ENCODE results near the gene ZNF564.
"Not testable (repeated sequence)": the region's sequence is repeated elsewhere in the genome, so short reads cannot be mapped to it uniquely, and the experiment has no call there.

Gene ZNF564

DNA sequence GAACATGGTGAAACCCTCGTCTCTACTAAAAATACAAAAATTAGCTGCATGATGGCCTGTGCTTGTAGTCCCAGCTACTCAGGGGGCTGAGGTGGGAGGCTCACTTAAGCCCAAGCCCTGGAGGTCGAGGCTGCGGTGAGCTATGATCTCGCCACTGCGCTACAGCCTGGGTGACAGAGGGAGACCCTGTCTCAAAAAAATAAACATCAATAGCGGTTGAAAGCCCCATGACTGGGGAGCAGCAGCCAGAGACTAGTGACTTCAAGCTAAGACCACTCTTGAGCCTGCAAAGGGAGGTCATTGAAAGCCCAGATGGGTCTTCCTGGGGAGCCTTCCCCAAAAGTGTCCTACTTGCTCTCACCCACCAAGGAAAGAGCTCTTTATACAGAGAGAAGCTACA is 54.8 kb downstream of the ZNF564 start:
- DNase-seq: no peak

DNA sequence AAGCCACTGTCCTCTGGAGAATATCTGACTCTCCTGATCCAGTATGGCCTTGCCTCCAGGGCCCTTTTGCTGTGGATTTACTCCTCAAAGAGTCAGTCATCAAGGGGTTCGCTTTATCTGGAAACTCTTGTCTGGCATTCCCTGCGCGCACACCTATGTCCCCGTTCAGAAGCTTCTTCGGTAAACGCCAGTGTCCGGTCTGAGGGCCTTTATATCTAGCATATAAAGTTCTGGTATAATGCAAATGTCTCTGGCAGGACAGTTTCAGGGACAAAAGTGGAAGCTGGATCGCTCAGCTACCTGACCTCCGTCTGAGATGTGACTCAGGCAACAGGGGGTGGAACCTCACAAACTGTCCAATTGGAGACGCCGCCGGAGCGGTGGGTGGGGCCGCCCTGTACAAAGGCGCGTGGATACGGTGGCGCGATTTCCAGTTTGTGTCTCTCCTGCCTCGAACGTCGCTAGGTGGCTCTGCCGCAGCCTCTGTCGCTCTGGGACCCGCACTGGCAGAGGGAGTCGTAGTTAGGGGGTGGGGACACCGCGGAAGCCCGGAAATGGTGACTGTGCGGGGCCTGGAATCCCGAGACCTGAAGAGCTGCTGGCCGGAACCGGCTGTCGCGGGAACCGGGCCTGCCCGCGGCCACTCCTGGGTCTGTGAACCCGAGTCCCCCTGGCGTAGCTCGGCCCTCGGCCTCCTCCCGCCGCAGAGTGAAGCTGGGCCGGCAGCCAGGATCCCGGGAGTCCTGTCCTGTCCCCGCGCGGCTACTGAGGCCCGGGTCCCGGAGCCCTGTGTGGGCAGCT is 56.1 kb downstream of the ZNF564 start:
- peak; percentile 87 for DNase-seq

DNA sequence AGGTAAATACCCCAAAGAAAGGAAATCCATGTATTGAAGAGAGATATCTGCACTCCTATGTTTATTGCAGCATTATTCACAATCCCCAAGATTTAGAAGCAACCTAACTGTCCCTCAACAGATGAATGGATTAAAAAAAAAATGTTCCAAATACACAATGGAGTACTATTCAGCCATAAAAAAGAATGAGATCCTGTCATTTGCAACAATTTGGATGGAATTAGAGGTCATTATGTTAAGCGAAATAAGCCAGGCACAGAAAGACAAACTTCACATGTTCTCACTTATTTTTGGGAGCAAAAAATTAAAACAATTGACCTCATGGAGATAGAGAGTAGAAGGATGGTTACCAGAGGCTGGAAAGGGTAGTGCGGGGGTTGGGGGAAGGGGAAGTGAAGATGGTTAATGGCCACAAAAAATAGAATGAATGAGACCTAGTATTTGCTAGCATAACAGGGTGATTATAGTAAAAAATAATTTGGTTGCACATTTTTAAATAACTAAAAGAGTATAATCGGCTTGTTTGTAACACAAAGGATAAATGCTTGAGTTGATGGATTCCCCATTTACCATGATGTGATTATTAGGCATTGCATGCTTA is 56.9 kb downstream of the ZNF564 start:
- no peak for DNase-seq

DNA sequence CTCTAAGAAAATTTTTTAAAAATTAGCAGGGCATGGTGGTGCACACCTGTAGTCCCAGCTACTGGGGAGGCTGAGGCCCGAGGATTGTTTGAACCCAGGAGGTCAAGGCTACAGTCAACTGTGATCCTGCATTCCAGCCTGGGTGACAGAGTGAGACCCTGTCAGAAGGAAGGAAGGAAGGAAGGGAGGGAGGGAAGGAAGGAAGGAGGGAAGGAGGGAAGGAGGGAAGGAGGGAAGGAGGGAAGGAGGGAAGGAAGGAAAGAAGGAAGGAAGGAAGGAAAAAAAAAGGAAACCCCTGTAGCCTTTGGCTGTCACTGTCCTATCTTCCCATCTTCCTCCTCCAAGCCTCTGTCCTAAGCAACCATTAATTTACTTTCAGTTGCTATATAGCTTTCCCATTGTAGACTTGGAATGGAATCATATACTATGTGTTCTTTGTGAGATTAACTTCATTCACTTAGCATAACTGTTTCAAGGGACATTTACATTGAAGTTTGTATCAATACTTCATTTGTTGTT is 65.0 kb downstream of the ZNF564 start:
- DNase-seq: not testable (repeated sequence)

DNA sequence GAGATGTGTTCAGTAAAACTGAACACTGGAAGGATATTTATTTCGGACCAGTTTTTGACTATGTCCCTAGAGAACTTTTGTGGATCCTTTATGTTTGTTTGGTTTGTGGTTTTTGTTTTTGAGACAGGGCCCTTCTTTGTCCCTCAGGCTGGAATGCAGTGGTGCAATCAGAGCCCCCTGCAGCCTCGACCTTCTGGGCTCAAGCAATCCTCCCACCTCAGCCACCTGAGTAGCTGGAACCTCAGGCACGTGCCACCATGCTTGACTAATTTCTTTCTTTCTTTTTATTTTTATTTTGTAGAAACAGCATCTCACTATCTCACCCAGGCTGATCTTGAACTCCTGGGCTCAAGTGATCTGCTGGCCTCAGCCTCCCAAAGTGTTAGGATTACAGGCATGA is 65.7 kb downstream of the ZNF564 start:
- DNase-seq: no peak

DNA sequence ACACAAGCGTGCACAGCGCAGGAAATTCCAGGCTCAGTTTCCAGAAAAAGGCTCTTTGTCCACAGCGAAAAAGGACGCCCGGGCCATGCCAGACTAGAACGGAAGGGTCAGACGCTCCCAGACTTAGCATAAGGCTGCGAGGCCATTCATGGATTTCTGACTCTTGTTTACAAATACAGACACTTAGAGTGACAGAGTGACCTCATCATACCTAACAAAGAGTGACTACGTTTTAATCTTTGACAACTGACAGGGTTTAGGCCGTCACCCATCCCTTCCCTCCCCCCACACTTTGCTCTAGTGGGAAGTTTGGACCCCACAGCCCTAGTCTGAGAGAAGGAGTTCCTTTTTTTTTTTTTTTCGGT is 66.2 kb downstream of the ZNF564 start:
- DNase-seq: no peak

DNA sequence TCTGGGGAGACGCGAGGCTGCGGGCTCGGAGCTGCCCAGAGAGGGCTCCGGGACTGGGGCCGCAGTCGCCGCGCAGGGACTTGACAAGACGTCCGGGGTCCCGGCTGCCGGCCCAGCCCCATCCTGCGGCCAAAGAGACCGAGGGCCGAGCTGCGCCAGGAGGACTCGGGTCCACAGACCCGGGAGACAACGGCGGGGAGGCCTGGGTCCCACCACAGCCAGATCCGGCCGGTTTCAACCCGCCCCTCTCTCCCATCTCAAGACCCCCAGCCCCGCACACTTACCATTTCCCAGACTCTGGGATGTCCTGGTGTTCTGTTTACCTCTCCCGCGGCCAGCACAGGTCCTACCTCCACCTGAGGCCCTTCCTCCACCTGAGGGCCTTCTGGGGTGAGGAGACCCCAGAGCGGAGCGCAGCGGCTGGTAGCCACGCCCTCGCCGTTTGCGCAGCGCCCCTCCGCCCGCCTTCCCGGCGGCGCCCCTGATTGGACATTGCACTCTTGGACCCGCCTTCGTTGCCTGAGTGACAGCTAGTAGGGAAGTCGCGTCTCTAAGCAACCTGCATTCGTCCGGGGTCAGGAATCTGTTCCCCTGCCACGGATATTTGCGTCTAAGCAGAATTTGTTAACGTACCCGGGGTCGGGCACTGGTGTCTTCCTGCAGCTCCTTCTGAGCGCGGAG is 66.8 kb downstream of the ZNF564 start, which contains the start of gene ZNF709:
Gene ZNF709 (minus strand): TSS at position 446 of the 681 bp plus-strand sequence. CDS start 159 bp downstream, at position 287.
- DNase-seq: peak; percentile 73

DNA sequence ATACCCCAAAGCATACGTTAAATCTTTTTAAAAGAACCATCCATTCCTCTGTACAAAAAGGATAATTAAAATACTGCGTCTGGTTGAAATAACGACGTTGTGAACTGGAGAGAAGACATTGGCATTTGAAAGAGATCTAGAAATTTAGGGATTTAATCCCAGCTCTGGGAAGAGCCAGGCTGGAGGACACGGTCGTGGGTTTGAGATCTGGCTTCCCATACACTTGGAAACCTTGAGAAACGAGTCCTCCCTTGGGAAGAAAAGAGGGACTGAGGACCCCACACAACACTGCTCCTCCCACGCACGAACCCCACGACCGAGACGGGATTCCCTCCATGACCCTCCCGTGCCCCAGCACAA is 67.3 kb downstream of the ZNF564 start:
- DNase-seq: peak; percentile 5

DNA sequence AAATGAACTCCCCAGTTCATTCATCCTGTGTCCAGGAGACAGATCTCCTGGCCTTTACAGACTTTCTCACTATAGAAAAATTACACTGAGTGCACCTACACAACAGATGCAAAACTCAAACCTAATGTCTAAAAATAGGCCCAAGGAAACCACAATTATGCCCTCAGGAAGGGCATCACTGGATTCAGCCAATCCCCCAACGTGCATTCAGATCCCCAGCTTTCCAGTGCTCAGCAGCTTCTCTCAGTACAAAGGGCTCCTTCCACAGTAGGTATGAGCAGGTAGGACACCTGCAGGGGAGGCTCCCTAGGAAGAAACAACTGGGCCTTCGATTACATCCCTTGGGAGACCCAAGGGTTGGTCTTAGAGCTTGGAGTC is 68.8 kb downstream of the ZNF564 start:
- DNase-seq: no peak

DNA sequence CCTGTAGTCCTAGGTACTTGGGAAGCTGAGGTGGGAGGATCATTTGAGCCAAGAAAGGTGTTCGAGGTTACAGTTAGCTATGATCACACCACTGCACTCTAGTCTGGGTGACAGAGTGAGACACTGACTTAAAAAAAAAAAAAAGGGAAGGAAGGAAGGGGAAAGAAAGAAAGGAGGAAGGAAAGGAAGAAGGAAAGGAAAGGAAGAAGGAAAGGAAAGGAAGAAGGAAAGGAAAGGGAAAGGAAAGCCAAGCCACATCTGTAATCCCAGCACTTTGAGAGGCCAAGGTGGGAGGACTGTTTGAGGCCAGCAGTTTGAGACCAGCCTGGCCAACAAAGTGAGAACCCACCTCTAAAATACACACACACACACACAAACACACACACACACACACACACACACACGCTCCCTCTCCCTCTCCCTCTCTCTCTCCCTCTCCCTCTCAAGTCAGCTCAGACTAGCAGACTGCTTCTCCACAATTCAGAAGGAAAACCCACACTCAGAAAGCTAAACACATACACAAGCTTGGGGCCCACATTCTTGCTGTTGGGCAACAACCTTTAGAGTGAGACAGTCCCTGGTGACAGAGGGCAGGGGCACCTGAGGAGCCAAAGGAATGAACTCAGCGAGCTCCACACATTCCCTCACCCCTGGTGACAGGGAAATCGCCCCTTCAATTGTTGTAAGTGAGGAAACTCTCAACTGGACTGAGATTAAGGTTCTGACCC is 69.3 kb downstream of the ZNF564 start:
- no peak for DNase-seq

DNA sequence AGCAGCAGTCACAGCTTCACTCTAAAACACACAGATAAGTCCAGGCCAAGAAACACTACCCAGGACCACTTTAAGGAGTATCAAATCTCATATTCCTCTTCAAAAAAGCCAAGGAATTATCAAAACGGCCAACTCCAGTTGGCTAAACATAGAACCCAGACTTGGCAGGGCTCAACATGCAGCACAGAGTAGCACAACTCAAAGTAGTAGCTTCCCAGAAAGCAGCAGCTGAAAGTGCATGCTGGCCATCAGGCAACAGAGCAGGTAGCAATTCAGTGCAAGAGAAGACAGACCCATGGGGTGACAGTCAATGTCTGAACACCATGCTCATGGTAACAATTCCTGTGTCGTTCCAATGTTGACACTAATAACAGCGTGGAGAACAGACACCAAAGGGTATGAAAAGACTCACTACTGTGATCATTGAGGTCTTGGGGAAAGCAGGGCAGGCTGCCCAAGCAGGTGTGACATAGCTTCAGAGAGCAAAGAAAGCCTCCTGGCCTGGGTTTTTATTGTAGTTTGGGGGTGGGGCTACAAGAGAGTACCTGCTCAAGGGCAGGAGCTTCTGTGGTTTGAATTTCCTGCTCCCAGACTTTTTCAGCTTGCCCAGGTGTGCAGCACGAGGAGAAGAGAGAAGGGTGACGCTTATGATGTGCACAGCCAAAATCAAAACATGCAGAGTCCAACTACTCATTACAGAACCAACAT is 72.9 kb downstream of the ZNF564 start:
- no peak for DNase-seq

Measured in NCI-H2227 treated with DMSO at 0.1 percent for 48 hours (cell line).